Cortex of kidney (tissue), 1 donor: Measurements from ENCODE around the gene SLC5A1.
"Not testable (repeated sequence)": the region's sequence is repeated elsewhere in the genome, so short reads cannot be mapped to it uniquely, and the experiment has no call there.

ENCODE experiments used
- DNase-seq: peaks from one replicate; lab custom pipeline; 2025; lab: John Stamatoyannopoulos, UW

Gene SLC5A1

GRCh38 chr22:32088084-32088483 is 45.0 kb downstream of the SLC5A1 start:
- no peak for DNase-seq

- no peak for DNase-seq
These were observed 54.0 kb downstream of the SLC5A1 start for GRCh38 chr22:32097018-32097417.

GRCh38 chr22:32097881-32098499 is 54.9 kb downstream of the SLC5A1 start:
- DNase-seq, result no peak

- DNase-seq, result no peak
These were observed 57.6 kb downstream of the SLC5A1 start for GRCh38 chr22:32100711-32101110.

GRCh38 chr22:32103658-32104315 is 60.7 kb downstream of the SLC5A1 start:
- no peak for DNase-seq

- no peak for DNase-seq
These were observed 63.9 kb downstream of the SLC5A1 start for GRCh38 chr22:32106930-32107329.

GRCh38 chr22:32112380-32112779 is 69.3 kb downstream of the SLC5A1 start:
- DNase-seq, result no peak

- DNase-seq, result no peak
These were observed 76.6 kb downstream of the SLC5A1 start for GRCh38 chr22:32119568-32120235.

- no peak for DNase-seq
These were observed 77.5 kb downstream of the SLC5A1 start for GRCh38 chr22:32120603-32121002.

- DNase-seq, result no peak
These were observed 79.8 kb downstream of the SLC5A1 start for GRCh38 chr22:32122899-32123298.

GRCh38 chr22:32123657-32124056 is 80.6 kb downstream of the SLC5A1 start:
- no peak for DNase-seq

GRCh38 chr22:32127904-32128303 is 84.8 kb downstream of the SLC5A1 start:
- no peak for DNase-seq

- DNase-seq, result no peak
These were observed 87.4 kb downstream of the SLC5A1 start for GRCh38 chr22:32130464-32130863.

GRCh38 chr22:32132126-32132525 is 89.1 kb downstream of the SLC5A1 start:
- DNase-seq, result no peak

GRCh38 chr22:32132783-32133182 is 89.7 kb downstream of the SLC5A1 start:
- DNase-seq, result no peak

- DNase-seq, result not testable (repeated sequence)
These were observed 91.7 kb downstream of the SLC5A1 start for GRCh38 chr22:32134796-32135195.

- not testable (repeated sequence) for DNase-seq
These were observed 92.9 kb downstream of the SLC5A1 start for GRCh38 chr22:32135958-32136357.

- DNase-seq, result not testable (repeated sequence)
These were observed 93.8 kb downstream of the SLC5A1 start for GRCh38 chr22:32136881-32137280.

- DNase-seq, result not testable (repeated sequence)
These were observed 94.8 kb downstream of the SLC5A1 start for GRCh38 chr22:32137731-32138324.

GRCh38 chr22:32138576-32138975 is 95.5 kb downstream of the SLC5A1 start:
- DNase-seq, result not testable (repeated sequence)

GRCh38 chr22:32140688-32141087 is 97.6 kb downstream of the SLC5A1 start:
- DNase-seq, result not testable (repeated sequence)

- no peak for DNase-seq
These were observed 99.5 kb downstream of the SLC5A1 start for GRCh38 chr22:32142600-32142999.
